ENCODE results near the gene ACTL6B.

Gene ACTL6B

DNA sequence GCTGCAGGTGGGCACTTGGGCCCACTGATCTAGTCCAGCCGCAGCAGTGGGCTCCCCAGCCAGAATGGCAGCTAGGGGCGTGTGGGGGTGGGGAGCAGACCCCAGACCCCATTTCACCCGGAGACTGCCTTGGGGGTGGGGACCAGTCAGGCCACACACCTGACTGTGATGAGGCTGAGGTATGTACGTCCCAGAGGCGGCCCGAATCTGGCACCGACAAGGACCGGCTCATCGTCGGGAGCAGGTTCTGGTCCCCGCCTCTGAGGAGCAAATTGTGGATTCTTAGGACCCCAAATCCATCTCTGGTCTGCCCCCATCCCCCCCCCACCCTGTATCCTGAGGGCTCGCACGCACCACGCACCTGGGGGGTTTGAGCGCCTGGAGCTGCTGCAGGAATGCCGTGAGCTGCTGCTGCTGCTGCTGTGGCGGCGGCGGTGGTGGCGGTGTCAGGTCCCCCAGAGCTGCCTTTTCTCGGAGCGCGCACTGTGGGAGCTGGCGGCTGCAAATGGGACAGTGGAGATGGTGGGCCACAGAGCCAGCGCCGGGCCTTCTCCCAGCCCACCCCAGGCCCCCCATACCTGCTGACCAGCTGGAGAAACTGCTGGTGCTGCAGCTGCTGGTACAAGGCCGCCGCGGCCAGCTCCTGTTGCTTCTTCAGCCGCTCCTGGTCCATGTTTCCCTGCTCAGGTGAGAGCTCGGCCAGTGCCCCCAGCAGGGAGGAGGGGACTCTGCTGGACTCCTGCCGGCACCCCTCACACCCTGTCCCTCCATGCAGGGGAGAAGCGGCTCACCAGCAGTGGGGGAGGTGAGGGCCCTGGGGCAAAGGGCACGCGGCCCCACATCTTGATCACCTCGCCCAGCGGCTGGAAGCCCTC, 27.6 kb upstream of the ACTL6B start:
- Histone ChIP-seq H3K9ac (ENCODE audit: low read length in 5 of 5) (no peak overlapping the region), H3K27me3 (ENCODE audit: control insufficient read depth in 5 of 5, insufficient read depth in 4 of 5, low read length in 5 of 5) (no peaks in the 10 kb centered on the region), H3K4me1 (ENCODE audit: control insufficient read depth in 5 of 5, insufficient read depth in 5 of 5, low read length in 5 of 5) (peaks cover 2 to 20% (median 19%) of the 10 kb centered on the region in 5 donors), H3K4me3 (ENCODE audit: low read depth in 1 of 5, low read length in 5 of 5) (no peak overlapping the region), H3K9me3 (ENCODE audit: control insufficient read depth in 5 of 5, low read length in 5 of 5) (no peaks in the 10 kb centered on the region), H3K27ac (ENCODE audit: low read depth, low read length) (no peak overlapping the region), H3K36me3 (ENCODE audit: control insufficient read depth in 5 of 5, insufficient read depth in 5 of 5, low read length in 5 of 5) (peaks cover 0 to 94% (median 84%) of the 10 kb centered on the region in 5 donors)

DNA sequence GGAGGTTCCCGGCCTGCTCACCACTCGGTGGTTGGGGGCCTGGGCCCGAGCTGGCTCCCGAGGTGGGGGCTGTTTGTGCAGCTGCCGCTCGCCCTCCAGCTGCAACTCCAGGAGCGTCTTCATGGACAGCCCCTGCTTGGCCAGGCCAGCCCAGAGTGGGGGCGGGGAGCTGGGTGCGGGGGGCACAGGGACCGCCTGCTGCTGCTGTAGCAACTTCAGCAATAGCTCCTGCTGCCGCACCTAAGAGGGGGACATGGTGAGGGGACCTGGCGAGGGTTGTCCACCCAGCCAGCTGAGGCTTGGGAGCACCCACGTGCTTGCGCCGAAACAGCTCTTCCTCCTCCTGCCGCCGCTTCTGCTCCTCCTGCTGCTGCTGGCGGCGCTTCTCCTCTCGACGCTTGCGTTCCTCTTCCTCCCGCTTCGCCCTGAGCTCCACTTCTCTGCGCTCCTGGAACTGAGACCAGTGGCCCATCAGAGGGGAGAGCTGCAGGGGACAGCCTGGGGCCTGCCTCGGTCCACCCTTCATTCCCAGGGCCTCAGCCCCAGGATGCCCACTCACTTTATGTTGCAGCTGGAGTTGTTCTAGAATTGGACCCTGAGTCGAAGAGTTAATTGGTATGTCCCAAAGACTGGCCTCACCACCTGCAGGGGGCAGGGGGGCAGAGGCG, 26.9 kb upstream of the ACTL6B start:
- H3K9me3 ChIP-seq (ENCODE audit: control insufficient read depth in 5 of 5, low read length in 5 of 5) = no peaks in the 10 kb centered on the region
- H3K27ac ChIP-seq (ENCODE audit: low read depth, low read length) = no peak overlapping the region
- no peak overlapping the region for H3K9ac ChIP-seq (ENCODE audit: low read length in 5 of 5)
- peaks cover 2 to 19% (median 15%) of the 10 kb centered on the region in 5 donors for H3K4me1 ChIP-seq (ENCODE audit: control insufficient read depth in 5 of 5, insufficient read depth in 5 of 5, low read length in 5 of 5)
- no peak overlapping the region for H3K4me3 ChIP-seq (ENCODE audit: low read depth in 1 of 5, low read length in 5 of 5)
- no peaks in the 10 kb centered on the region for H3K27me3 ChIP-seq (ENCODE audit: control insufficient read depth in 5 of 5, insufficient read depth in 4 of 5, low read length in 5 of 5)
- H3K36me3 ChIP-seq (ENCODE audit: control insufficient read depth in 5 of 5, insufficient read depth in 5 of 5, low read length in 5 of 5) = peaks cover 0 to 94% (median 84%) of the 10 kb centered on the region in 5 donors

- H3K36me3 ChIP-seq (ENCODE audit: control insufficient read depth in 5 of 5, insufficient read depth in 5 of 5, low read length in 5 of 5) = peaks cover 0 to 94% (median 85%) of the 10 kb centered on the region in 5 donors
Measured at GRCh38 chr7:100682228-100682741, 26.0 kb upstream of the ACTL6B start.

GRCh38 chr7:100681491-100682227, 25.4 kb upstream of the ACTL6B start:
- Histone ChIP-seq H3K36me3 (ENCODE audit: control insufficient read depth in 5 of 5, insufficient read depth in 5 of 5, low read length in 5 of 5) (peaks cover 0 to 94% (median 85%) of the 10 kb centered on the region in 5 donors), H3K4me3 (ENCODE audit: low read depth in 1 of 5, low read length in 5 of 5) (no peak overlapping the region), H3K27me3 (ENCODE audit: control insufficient read depth in 5 of 5, insufficient read depth in 4 of 5, low read length in 5 of 5) (no peaks in the 10 kb centered on the region), H3K9me3 (ENCODE audit: control insufficient read depth in 5 of 5, low read length in 5 of 5) (no peaks in the 10 kb centered on the region), H3K27ac (ENCODE audit: low read depth, low read length) (no peak overlapping the region), H3K9ac (ENCODE audit: low read length in 5 of 5) (no peak overlapping the region), H3K4me1 (ENCODE audit: control insufficient read depth in 5 of 5, insufficient read depth in 5 of 5, low read length in 5 of 5) (peaks cover 2 to 26% (median 19%) of the 10 kb centered on the region in 5 donors)

More at GRCh38 chr7:100682228-100682741, 26.0 kb upstream of the ACTL6B start:
- H3K9ac ChIP-seq (ENCODE audit: low read length in 5 of 5) = no peak overlapping the region
- H3K4me3 ChIP-seq (ENCODE audit: low read depth in 1 of 5, low read length in 5 of 5) = no peak overlapping the region
- H3K4me1 ChIP-seq (ENCODE audit: control insufficient read depth in 5 of 5, insufficient read depth in 5 of 5, low read length in 5 of 5) = peaks cover 2 to 21% (median 15%) of the 10 kb centered on the region in 5 donors
- H3K27me3 ChIP-seq (ENCODE audit: control insufficient read depth in 5 of 5, insufficient read depth in 4 of 5, low read length in 5 of 5) = no peaks in the 10 kb centered on the region
- H3K9me3 ChIP-seq (ENCODE audit: control insufficient read depth in 5 of 5, low read length in 5 of 5) = no peaks in the 10 kb centered on the region
- H3K27ac ChIP-seq (ENCODE audit: low read depth, low read length) = no peak overlapping the region

DNA sequence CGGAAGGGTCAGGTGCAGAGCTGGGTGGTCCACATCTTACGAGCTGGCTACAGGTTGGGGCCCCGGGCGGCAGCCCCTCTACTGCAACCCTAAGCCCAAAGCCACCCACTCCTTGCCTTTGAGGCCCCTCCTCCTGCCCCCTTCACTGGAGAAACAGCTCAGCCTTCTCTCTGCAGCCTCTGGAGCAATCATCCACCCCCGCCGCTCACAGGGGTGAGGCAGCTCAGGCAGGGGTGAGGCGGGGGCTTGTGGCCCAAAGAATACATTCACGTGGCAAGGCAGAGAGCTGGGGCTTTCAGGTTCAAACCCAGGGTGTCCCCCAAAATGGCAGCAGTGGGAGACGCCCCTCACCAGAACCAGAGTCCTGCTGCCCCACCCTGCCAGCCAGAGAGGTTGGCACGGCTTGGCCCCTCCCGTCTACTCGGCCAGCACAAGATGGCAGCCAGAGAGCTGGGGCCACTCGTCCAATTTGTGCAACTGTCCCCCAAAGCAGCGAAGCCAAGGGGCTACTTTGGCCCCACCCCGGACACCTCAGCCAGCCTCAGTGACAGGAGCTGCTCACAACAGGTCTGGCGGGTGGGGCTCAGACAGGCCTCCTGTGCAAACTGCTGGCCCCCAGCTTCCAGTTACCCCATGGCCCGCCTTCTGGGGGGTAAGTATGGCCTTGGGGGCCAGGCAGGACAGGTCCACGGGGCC, 24.5 kb upstream of the ACTL6B start:
- Histone ChIP-seq H3K9me3 (ENCODE audit: control insufficient read depth in 5 of 5, low read length in 5 of 5) (no peaks in the 10 kb centered on the region), H3K4me1 (ENCODE audit: control insufficient read depth in 5 of 5, insufficient read depth in 5 of 5, low read length in 5 of 5) (peaks cover 2 to 35% (median 23%) of the 10 kb centered on the region in 5 donors), H3K27ac (ENCODE audit: low read depth, low read length) (peak overlapping the region; percentile 81), H3K9ac (ENCODE audit: low read length in 5 of 5) (peak overlapping the region in 2 of 5 donors; percentile 56 to 59), H3K4me3 (ENCODE audit: low read depth in 1 of 5, low read length in 5 of 5) (no peak overlapping the region), H3K36me3 (ENCODE audit: control insufficient read depth in 5 of 5, insufficient read depth in 5 of 5, low read length in 5 of 5) (peaks cover 0 to 89% (median 81%) of the 10 kb centered on the region in 5 donors), H3K27me3 (ENCODE audit: control insufficient read depth in 5 of 5, insufficient read depth in 4 of 5, low read length in 5 of 5) (no peaks in the 10 kb centered on the region)

GRCh38 chr7:100679927-100680575, 23.8 kb upstream of the ACTL6B start:
- Histone ChIP-seq H3K4me1 (ENCODE audit: control insufficient read depth in 5 of 5, insufficient read depth in 5 of 5, low read length in 5 of 5) (peaks cover 2 to 38% (median 24%) of the 10 kb centered on the region in 5 donors), H3K4me3 (ENCODE audit: low read depth in 1 of 5, low read length in 5 of 5) (no peak overlapping the region), H3K27me3 (ENCODE audit: control insufficient read depth in 5 of 5, insufficient read depth in 4 of 5, low read length in 5 of 5) (no peaks in the 10 kb centered on the region), H3K9ac (ENCODE audit: low read length in 5 of 5) (peak overlapping the region in 2 of 5 donors; percentile 56 to 59), H3K27ac (ENCODE audit: low read depth, low read length) (peak overlapping the region; percentile 81), H3K9me3 (ENCODE audit: control insufficient read depth in 5 of 5, low read length in 5 of 5) (no peaks in the 10 kb centered on the region), H3K36me3 (ENCODE audit: control insufficient read depth in 5 of 5, insufficient read depth in 5 of 5, low read length in 5 of 5) (peaks cover 0 to 82% (median 74%) of the 10 kb centered on the region in 5 donors)

- Histone ChIP-seq H3K27ac (ENCODE audit: low read depth, low read length) (peak overlapping the region; percentile 81), H3K4me1 (ENCODE audit: control insufficient read depth in 5 of 5, insufficient read depth in 5 of 5, low read length in 5 of 5) (peaks cover 2 to 43% (median 26%) of the 10 kb centered on the region in 5 donors), H3K9ac (ENCODE audit: low read length in 5 of 5) (peak overlapping the region in 2 of 5 donors; percentile 20 to 59), H3K27me3 (ENCODE audit: control insufficient read depth in 5 of 5, insufficient read depth in 4 of 5, low read length in 5 of 5) (no peaks in the 10 kb centered on the region), H3K4me3 (ENCODE audit: low read depth in 1 of 5, low read length in 5 of 5) (no peak overlapping the region), H3K9me3 (ENCODE audit: control insufficient read depth in 5 of 5, low read length in 5 of 5) (no peaks in the 10 kb centered on the region), H3K36me3 (ENCODE audit: control insufficient read depth in 5 of 5, insufficient read depth in 5 of 5, low read length in 5 of 5) (peaks cover 0 to 75% (median 67%) of the 10 kb centered on the region in 5 donors)
Measured at GRCh38 chr7:100679129-100679926, 23.1 kb upstream of the ACTL6B start.

GRCh38 chr7:100678291-100678984, 22.2 kb upstream of the ACTL6B start:
- Histone ChIP-seq H3K27ac (ENCODE audit: low read depth, low read length) (no peak overlapping the region), H3K36me3 (ENCODE audit: control insufficient read depth in 5 of 5, insufficient read depth in 5 of 5, low read length in 5 of 5) (peaks cover 0 to 66% (median 58%) of the 10 kb centered on the region in 5 donors)

More at GRCh38 chr7:100678291-100678984, 22.2 kb upstream of the ACTL6B start:
- Histone ChIP-seq H3K4me3 (ENCODE audit: low read depth in 1 of 5, low read length in 5 of 5) (no peak overlapping the region), H3K27me3 (ENCODE audit: control insufficient read depth in 5 of 5, insufficient read depth in 4 of 5, low read length in 5 of 5) (no peaks in the 10 kb centered on the region), H3K9ac (ENCODE audit: low read length in 5 of 5) (no peak overlapping the region), H3K4me1 (ENCODE audit: control insufficient read depth in 5 of 5, insufficient read depth in 5 of 5, low read length in 5 of 5) (peaks cover 2 to 44% (median 26%) of the 10 kb centered on the region in 5 donors), H3K9me3 (ENCODE audit: control insufficient read depth in 5 of 5, low read length in 5 of 5) (no peaks in the 10 kb centered on the region)

All from subcutaneous abdominal adipose tissue (tissue), 5 donors.